ENCODE measurements around the gene ETNK2.
"Not testable (repeated sequence)": the region's sequence is repeated elsewhere in the genome, so short reads cannot be mapped to it uniquely, and the experiment has no call there.

ETNK2 gene

GRCh38 chr1:204094313-204094729, 57.5 kb downstream of the ETNK2 start:
- DNase-seq, result no peak

DNA sequence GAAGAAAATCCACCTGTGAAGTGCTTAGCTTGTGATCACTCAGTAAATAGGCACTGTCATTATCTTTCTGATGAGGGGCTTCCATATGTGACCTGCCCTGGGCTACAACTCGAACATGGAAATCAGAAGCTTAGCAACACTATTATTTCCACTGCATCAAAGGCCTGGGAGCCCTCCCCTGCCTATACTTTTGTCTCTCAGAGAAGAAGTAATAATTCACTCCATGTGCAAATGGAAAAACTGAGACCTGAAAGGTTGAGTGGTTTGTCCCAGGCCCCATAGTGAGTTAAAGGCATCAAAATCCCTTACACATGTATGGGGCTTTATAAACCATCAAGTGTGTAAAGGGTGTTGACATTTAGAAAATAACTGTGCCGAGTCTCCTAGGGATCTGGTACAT, 58.1 kb downstream of the ETNK2 start:
- DNase-seq, result no peak

GRCh38 chr1:204093421-204093717, 58.5 kb downstream of the ETNK2 start:
- DNase-seq, result no peak

GRCh38 chr1:204092632-204093420, 59.0 kb downstream of the ETNK2 start:
- DNase-seq, result no peak

GRCh38 chr1:204091787-204092312, 60.0 kb downstream of the ETNK2 start:
- no peak for DNase-seq

DNA sequence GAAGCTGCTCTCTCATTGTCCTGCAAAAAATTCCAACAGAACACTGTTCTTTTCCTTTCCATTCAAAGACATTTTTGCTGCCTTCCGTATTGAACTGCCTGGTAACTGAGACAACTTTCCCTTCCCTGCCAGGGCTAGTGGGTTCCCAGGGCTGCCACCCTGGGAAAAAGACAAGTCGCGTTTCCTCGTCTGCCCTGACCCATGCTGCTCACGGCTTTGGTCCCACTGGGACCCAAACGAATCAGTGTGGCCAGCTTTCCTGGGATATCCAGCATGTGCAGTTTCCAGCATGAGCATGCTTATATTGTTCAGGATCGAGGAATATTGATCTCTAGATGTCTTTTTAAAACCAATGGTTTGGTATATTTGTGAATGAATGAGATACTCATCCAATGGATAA, 60.8 kb downstream of the ETNK2 start:
- DNase-seq, result no peak

DNA sequence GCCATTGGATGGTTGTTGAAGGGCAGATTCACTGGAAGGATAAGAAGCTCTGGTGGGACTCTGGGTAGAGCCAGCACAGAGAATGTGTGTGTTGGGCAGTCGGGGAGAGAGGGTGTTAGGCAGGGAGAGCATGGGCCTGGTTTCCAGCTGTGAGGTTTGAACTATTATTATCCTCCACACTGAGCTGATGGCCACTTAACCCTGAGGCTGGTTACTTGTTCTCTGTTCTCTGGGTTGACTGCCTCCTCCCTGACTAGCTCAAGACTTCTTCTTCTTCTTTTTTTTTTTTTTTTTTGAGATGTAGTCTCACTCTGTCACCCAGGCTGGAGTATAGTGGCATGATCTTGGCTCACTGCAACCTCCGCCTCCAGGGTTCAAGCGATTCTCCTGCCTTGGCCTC, 61.7 kb downstream of the ETNK2 start:
- not testable (repeated sequence) for DNase-seq

GRCh38 chr1:204089044-204089751, 62.6 kb downstream of the ETNK2 start:
- DNase-seq, result no peak

GRCh38 chr1:204088596-204088995, 63.2 kb downstream of the ETNK2 start:
- no peak for DNase-seq

- DNase-seq, result no peak
These were observed 63.8 kb downstream of the ETNK2 start for GRCh38 chr1:204087893-204088528.

GRCh38 chr1:204087181-204087892, 64.5 kb downstream of the ETNK2 start:
- no peak for DNase-seq

DNA sequence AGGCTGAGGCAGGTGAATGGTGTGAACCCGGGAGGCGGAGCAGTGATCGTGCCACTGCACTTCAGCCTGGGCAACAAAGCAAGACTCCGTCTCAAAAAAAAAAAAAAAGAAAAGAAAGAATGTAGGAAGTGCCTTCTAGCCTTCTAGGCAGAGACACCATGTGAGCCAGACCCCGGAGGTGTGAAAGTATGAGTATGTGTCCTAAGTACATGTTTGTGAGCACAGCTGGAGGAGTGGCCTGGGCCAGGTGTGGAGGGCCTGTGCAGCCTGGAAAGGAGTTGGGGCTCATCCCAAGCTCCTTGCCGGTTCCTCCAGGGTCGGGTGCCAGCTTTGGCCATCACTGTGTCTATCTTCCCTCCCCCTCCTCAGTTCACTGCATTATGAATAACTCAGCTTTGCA, 66.0 kb downstream of the ETNK2 start:
- DNase-seq, result no peak

- no peak for DNase-seq
These were observed 67.5 kb downstream of the ETNK2 start for GRCh38 chr1:204084247-204084772.

DNA sequence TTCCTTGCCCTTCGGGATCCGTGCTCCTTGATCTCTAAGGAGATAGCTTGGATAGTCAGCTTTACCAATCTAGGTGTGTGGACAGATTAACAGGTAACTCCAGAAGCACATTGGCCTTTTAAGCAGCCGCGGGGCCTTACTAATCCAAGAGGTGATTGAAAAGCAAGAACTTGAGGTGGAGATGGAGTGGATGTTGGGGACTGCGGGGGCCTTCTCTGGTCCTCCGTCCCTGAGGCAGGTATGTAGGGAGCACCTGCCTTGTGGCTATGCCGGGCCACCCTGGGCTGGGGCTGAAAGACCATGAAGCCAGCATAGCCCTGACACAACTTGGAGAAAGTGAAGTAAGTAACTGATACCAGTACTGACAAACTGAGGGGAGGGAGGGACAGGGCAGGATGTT, 68.4 kb downstream of the ETNK2 start:
- no peak for DNase-seq

- DNase-seq, result no peak
These were observed 69.9 kb downstream of the ETNK2 start for GRCh38 chr1:204081791-204082513.

GRCh38 chr1:204081164-204081790, 70.6 kb downstream of the ETNK2 start:
- no peak for DNase-seq

All from stimulated activated CD4-positive, alpha-beta T cell treated with anti-CD3 and anti-CD28 coated beads, Interleukin-1b, Interleukin-23, amount 100 ng/mL, for 48 hours (primary cell).